GM23338 (cell line): ENCODE measurements around the gene SUN2. TPM values are rescaled to one million over a fixed set of nuclear protein-coding genes. Genes with fewer than 3 reads are reported as not detected.

Experiments
- ATAC-seq: fragments of 200-7000 bp; cut with Tn5 transposase; 3 replicates; pipeline ENCODE4 v1.9.1; 2020
- DNase-seq: peaks from one replicate; pipeline ENCODE4 v3.0.0-alpha.2; 2015; ENCODE audit warnings: low spot score
- H2AFZ ChIP-seq: fragments of 200-600 bp; sonication (generic); 2 replicates; pipeline ENCODE4 v1.8.0; 2016; ENCODE audit warnings: antibody characterized with exemption, mild to moderate bottlenecking, moderate library complexity
- H3F3A ChIP-seq: fragments of 200-600 bp; sonication (generic); replicated peaks from 2 replicates; pipeline ENCODE4 v1.8.0; 2017; ENCODE audit warnings: antibody characterized with exemption, mixed run types, low read depth
- H3K27ac ChIP-seq: fragments of 200-600 bp; sonication (generic); 2 replicates; pipeline ENCODE4 v1.6.1; 2016; ENCODE audit warnings: low read depth
- H3K27me3 ChIP-seq: fragments of 200-600 bp; sonication (generic); 2 replicates; pipeline ENCODE4 v1.8.0; 2016; ENCODE audit warnings: mild to moderate bottlenecking, mixed run types, moderate library complexity; ENCODE audit not compliant: insufficient read depth
- H3K36me3 ChIP-seq: fragments of 200-600 bp; sonication (generic); 2 replicates; pipeline ENCODE4 v1.8.0; 2016; ENCODE audit warnings: mild to moderate bottlenecking; ENCODE audit not compliant: insufficient read depth
- H3K4me1 ChIP-seq: fragments of 200-600 bp; sonication (generic); 2 replicates; pipeline ENCODE4 v1.8.0; 2016; ENCODE audit warnings: mild to moderate bottlenecking, moderate library complexity; ENCODE audit not compliant: insufficient read depth
- H3K4me2 ChIP-seq: fragments of 200-600 bp; sonication (generic); 2 replicates; pipeline ENCODE4 v1.7.1; 2017; ENCODE audit warnings: mixed run types
- H3K4me3 ChIP-seq: fragments of 200-600 bp; sonication (generic); 2 replicates; pipeline ENCODE4 v1.6.1; 2016; ENCODE audit warnings: mixed run types
- H3K79me2 ChIP-seq: fragments of 200-600 bp; sonication (generic); replicated peaks from 2 replicates; pipeline ENCODE4 v1.8.0; 2017; ENCODE audit warnings: mild to moderate bottlenecking; ENCODE audit not compliant: insufficient read depth
- H3K9me2 ChIP-seq: fragments of 200-600 bp; sonication (generic); 2 replicates; pipeline ENCODE4 v1.8.0; 2017; ENCODE audit not compliant: insufficient read depth
- H4K20me1 ChIP-seq: fragments of 200-600 bp; sonication (generic); replicated peaks from 2 replicates; pipeline ENCODE4 v1.8.0; 2017; ENCODE audit warnings: mild to moderate bottlenecking; ENCODE audit not compliant: insufficient read depth
- H3K27ac Mint-ChIP-seq: 2 replicates; pipeline ENCODE4 v1.8.0; 2020; ENCODE audit warnings: inconsistent platforms, mild to moderate bottlenecking, moderate library complexity, mixed read lengths
- H3K27me3 Mint-ChIP-seq: 3 replicates; pipeline ENCODE4 v1.8.0; 2022; ENCODE audit warnings: low read depth, mild to moderate bottlenecking, moderate library complexity, mixed read lengths, inconsistent platforms; ENCODE audit not compliant: insufficient read depth, poor library complexity
- H3K36me3 Mint-ChIP-seq: 3 replicates; pipeline ENCODE4 v1.8.0; 2021; ENCODE audit warnings: low read depth, mild to moderate bottlenecking, inconsistent platforms, moderate library complexity, mixed read lengths
- H3K4me1 Mint-ChIP-seq: 3 replicates; pipeline ENCODE4 v1.8.0; 2020; ENCODE audit warnings: mild to moderate bottlenecking, inconsistent platforms, mixed read lengths
- H3K4me3 Mint-ChIP-seq: 3 replicates; pipeline ENCODE4 v1.8.0; 2021; ENCODE audit warnings: moderate library complexity, mild to moderate bottlenecking, inconsistent platforms, mixed read lengths
- H3K9me3 Mint-ChIP-seq: 3 replicates; pipeline ENCODE4 v1.8.0; 2020; ENCODE audit warnings: moderate library complexity, mild to moderate bottlenecking, inconsistent platforms, mixed read lengths
- EZH2phosphoT487 ChIP-seq: fragments of 200-600 bp; sonication (generic); IDR thresholded peaks from one replicate; pipeline ENCODE4 v1.8.1; 2018; ENCODE audit warnings: antibody characterized with exemption; ENCODE audit not compliant: unreplicated experiment
- JUNB ChIP-seq: IDR thresholded peaks from one replicate; pipeline ENCODE4 v1.6.1; 2016; ENCODE audit warnings: antibody characterized with exemption; ENCODE audit not compliant: unreplicated experiment
- NANOG ChIP-seq: IDR thresholded peaks from 2 replicates; pipeline ENCODE4 v1.6.1; 2016; ENCODE audit warnings: antibody characterized with exemption, borderline replicate concordance
- ZNF114 ChIP-seq: fragments of 250-450 bp; sonication (Bioruptor Pico); IDR thresholded peaks from 2 replicates; pipeline ENCODE4 v1.5.0; 2020; ENCODE audit warnings: mild to moderate bottlenecking, moderate library complexity
- ZNF462 ChIP-seq: fragments of 250-450 bp; sonication (Bioruptor Pico); IDR thresholded peaks from 2 replicates; pipeline ENCODE4 v1.5.0; 2020; ENCODE audit warnings: mild to moderate bottlenecking, moderate library complexity
- polyA plus RNA-seq: library from polyadenylated mRNA; unstranded; fragments of >200 nt; fragmentation: Nextera tagmentation; extraction: Ambion mirVana; gene quantifications from 2 replicates; pipeline ENCODE4 v1.2.1, GENCODE V29; 2016
- total RNA-seq: library from RNA; depleted of rRNA; stranded (reverse); fragments of >200 nt; shearing (Covaris generic); gene quantifications from 2 replicates; pipeline ENCODE4 v1.2.3, GENCODE V29; 2014

Gene SUN2
- total and polyA plus RNA-seq, 2 experiments from 2014 or later: 7.2 to 17.6 TPM

GRCh38 chr22:38713921-38714320 is 41.9 kb downstream of the SUN2 start (continued):
- no peak for TF ChIP-seq ZNF462 (CRISPR knock-in tag)

GRCh38 chr22:38712486-38713207 is 43.2 kb downstream of the SUN2 start:
- peak; percentile 53 for ATAC-seq
- Mint-ChIP-seq H3K9me3 (no peaks in the 10 kb centered on the region), H3K4me3 (peak overlapping the region; percentile 27; the same call in 1 of the 3 replicates), H3K36me3 (peaks cover 29% of the 10 kb centered on the region), H3K27me3 (peaks cover 7% of the 10 kb centered on the region), H3K27ac (peak overlapping the region; percentile 83), H3K4me1 (peaks cover 63% of the 10 kb centered on the region)
- Histone ChIP-seq H3F3A (0 out of 2 replicates have a peak, but pooled peaks cover 4% of the 10 kb centered on the region), H2AFZ (no peak overlapping the region), H3K36me3 (peaks cover 22% of the 10 kb centered on the region; the same call in 1 of the 2 replicates), H3K27me3 (no peaks in the 10 kb centered on the region), H3K4me1 (peaks cover 47% of the 10 kb centered on the region), H3K9me2 (no peaks in the 10 kb centered on the region), H4K20me1 (peaks cover 58% of the 10 kb centered on the region), H3K27ac (peak overlapping the region; percentile 79), H3K4me3 (no peak overlapping the region; the same call in 1 of the 2 replicates), H3K4me2 (peak overlapping the region; percentile 63; the same call in 1 of the 2 replicates), H3K79me2 (peaks cover 81% of the 10 kb centered on the region)
- DNase-seq: peak; percentile 43
- TF ChIP-seq ZNF462 (CRISPR knock-in tag): no peak
- no peak for TF ChIP-seq JUNB
- TF ChIP-seq EZH2phosphoT487: no peak
- TF ChIP-seq NANOG: no peak
- TF ChIP-seq ZNF114 (CRISPR knock-in tag): no peak
